HCT116 (cell line): ENCODE data around the gene AGAP5. TPM values are rescaled to one million over a fixed set of nuclear protein-coding genes. Genes with fewer than 3 reads are reported as not detected.

Experiments used
- ATAC-seq: fragments of 200-7000 bp; cut with Tn5 transposase; 2 replicates; pipeline ENCODE4 v1.9.1; 2020; ENCODE audit warnings: mild to moderate bottlenecking, moderate library complexity
- BruUV-seq: library from RNA; stranded (reverse); fragments of 400-500 nt; replicated peaks from 2 replicates; lab custom pipeline; 2021; lab: Mats Ljungman, UMichigan
- CTCF ChIA-PET: fragments of 300-600 bp; sonication (Branson Sonifier 250); formaldehyde crosslinking; loops from one replicate; lab custom pipeline; 2021; ENCODE audit warnings: antibody characterized with exemption; lab: Charles Lee
- POLR2A ChIA-PET: fragments of 300-600, 350-600 bp; sonication (Branson Sonifier 250); formaldehyde crosslinking; loops from one replicate; lab custom pipeline; 2021; ENCODE audit warnings: antibody characterized with exemption; lab: Charles Lee
- RAD21 ChIA-PET, 2 experiments: fragments of 300-600 bp; sonication (Branson Sonifier 250); formaldehyde crosslinking; loops; one replicate each; lab custom pipeline; 2023; ENCODE audit warnings: low total read pairs in 2 of 2; ENCODE audit not compliant: uncharacterized antibody in 2 of 2, unreplicated experiment in 2 of 2, low non-redundant PET in 1 of 2; lab: Charles Lee
- DNase-seq: peaks from one replicate; pipeline ENCODE4 v3.0.0-alpha.2; 2010; ENCODE audit warnings: low read depth, low spot score
- H2AFZ ChIP-seq: fragments of 200-600 bp; shearing (Covaris generic), sonication (generic); 2 replicates; pipeline ENCODE4 v1.6.1; 2017; ENCODE audit warnings: low read depth, mixed run types, mixed read lengths, antibody characterized with exemption, low read length; ENCODE audit not compliant: poor library complexity, severe bottlenecking
- H3K27ac ChIP-seq: 2 replicates; pipeline ENCODE4 v1.5.1; 2012; ENCODE audit warnings: low read depth, low read length
- H3K27me3 ChIP-seq: fragments of 200-600 bp; sonication (generic); 2 replicates; pipeline ENCODE4 v1.6.1; 2016; ENCODE audit warnings: mixed run types, low read length, mixed read lengths; ENCODE audit not compliant: insufficient read depth
- H3K36me3 ChIP-seq, 2 experiments: fragments of 200-500 bp in 1 of 2; fragments of 200-600 bp in 1 of 2; sonication (Bioruptor generic) in 1 of 2; sonication (generic) in 1 of 2; 2 replicates each; pipeline versions ENCODE4 v1.5.1 to v1.6.1; 2014 to 2016; ENCODE audit warnings: low read length in 2 of 2, inconsistent platforms in 1 of 2, mixed read lengths in 1 of 2, mixed run types in 1 of 2; ENCODE audit not compliant: insufficient read depth in 2 of 2, control insufficient read depth in 1 of 2
- H3K4me1 ChIP-seq, 2 experiments: fragments of 200-600 bp in 1 of 2; sonication (generic) in 1 of 2; 2 replicates each; pipeline versions ENCODE4 v1.5.1 to v1.6.1; 2012 to 2017; ENCODE audit warnings: low read length in 2 of 2, inconsistent platforms in 1 of 2, mild to moderate bottlenecking in 1 of 2, mixed read lengths in 1 of 2, mixed run types in 1 of 2, moderate library complexity in 1 of 2; ENCODE audit not compliant: insufficient read depth in 2 of 2, control insufficient read depth in 1 of 2
- H3K4me2 ChIP-seq: fragments of 200-600 bp; sonication (generic); 2 replicates; pipeline ENCODE4 v1.6.1; 2017; ENCODE audit warnings: mixed run types, low read length, mixed read lengths
- H3K4me3 ChIP-seq, 2 experiments: fragments of 200-600 bp in 1 of 2; sonication (generic) in 1 of 2; replicated peaks in 1 of 2; 2 replicates each; pipeline ENCODE4 v1.5.1; 2011 to 2016; ENCODE audit warnings: low read length in 2 of 2, control low read depth in 1 of 2, low read depth in 1 of 2, mild to moderate bottlenecking in 1 of 2, mixed read lengths in 1 of 2, mixed run types in 1 of 2
- H3K79me2 ChIP-seq: fragments of 200-600 bp; sonication (generic); 2 replicates; pipeline ENCODE4 v1.6.1; 2017; ENCODE audit warnings: mild to moderate bottlenecking, mixed run types, low read length, moderate library complexity, mixed read lengths; ENCODE audit not compliant: insufficient read depth
- H3K9ac ChIP-seq: fragments of 200-600 bp; sonication (generic); 2 replicates; pipeline ENCODE4 v1.6.1; 2016; ENCODE audit warnings: low read length, mixed read lengths
- H3K9me2 ChIP-seq: fragments of 200-600 bp; sonication (generic), shearing (Covaris generic); 2 replicates; pipeline ENCODE4 v1.6.1; 2017; ENCODE audit warnings: mixed run types, mild to moderate bottlenecking, moderate library complexity; ENCODE audit not compliant: insufficient read depth
- H3K9me3 ChIP-seq, 2 experiments: fragments of 200-500 bp in 1 of 2; fragments of 200-600 bp in 1 of 2; sonication (Bioruptor generic) in 1 of 2; sonication (generic) in 1 of 2; 2 replicates each; pipeline ENCODE4 v1.6.1; 2014 to 2017; ENCODE audit warnings: low read length in 2 of 2, mixed read lengths in 2 of 2, inconsistent platforms in 1 of 2, low read depth in 1 of 2, mild to moderate bottlenecking in 1 of 2, mixed run types in 1 of 2, moderate library complexity in 1 of 2; ENCODE audit not compliant: control insufficient read depth in 1 of 2, insufficient read depth in 1 of 2
- H4K20me1 ChIP-seq: fragments of 200-600 bp; sonication (generic), shearing (Covaris generic); 2 replicates; pipeline ENCODE4 v1.6.1; 2017; ENCODE audit warnings: mixed run types, mild to moderate bottlenecking, moderate library complexity; ENCODE audit not compliant: insufficient read depth
- ATF3 ChIP-seq: IDR thresholded peaks from 2 replicates; pipeline ENCODE4 v1.6.1; 2012
- CBX3 ChIP-seq: IDR thresholded peaks from 2 replicates; pipeline ENCODE4 v1.6.1; 2012; ENCODE audit warnings: low read depth
- EGR1 ChIP-seq: IDR thresholded peaks from 2 replicates; pipeline ENCODE4 v1.6.1; 2012; ENCODE audit warnings: low read depth
- EZH2phosphoT487 ChIP-seq: fragments of 200-600 bp; IDR thresholded peaks from 2 replicates; pipeline ENCODE4 v1.6.1; 2018; ENCODE audit warnings: antibody characterized with exemption, borderline replicate concordance
- FOSL1 ChIP-seq: IDR thresholded peaks from 2 replicates; pipeline ENCODE4 v1.6.1; 2012; ENCODE audit warnings: low read depth
- JUND ChIP-seq: IDR thresholded peaks from 2 replicates; pipeline ENCODE4 v1.6.1; 2012
- MAX ChIP-seq: IDR thresholded peaks from 2 replicates; pipeline ENCODE4 v1.6.1; 2012
- POLR2A ChIP-seq: IDR thresholded peaks from 2 replicates; pipeline ENCODE4 v1.7.0; 2011; ENCODE audit warnings: borderline replicate concordance; ENCODE audit not compliant: insufficient read depth, insufficient read length; ENCODE audit errors: extremely low read depth
- POLR2AphosphoS5 ChIP-seq: IDR thresholded peaks from 2 replicates; pipeline ENCODE4 v1.6.1; 2011; ENCODE audit warnings: mild to moderate bottlenecking, low read depth, low read length, moderate library complexity
- RAD21 ChIP-seq: IDR thresholded peaks from 2 replicates; pipeline ENCODE4 v1.6.1; 2012; ENCODE audit warnings: low read depth, mild to moderate bottlenecking
- REST ChIP-seq: IDR thresholded peaks from 2 replicates; pipeline ENCODE4 v1.6.1; 2012; ENCODE audit warnings: low read depth
- SIN3A ChIP-seq: IDR thresholded peaks from 2 replicates; pipeline ENCODE4 v1.6.1; 2012; ENCODE audit warnings: low read depth
- SP1 ChIP-seq: IDR thresholded peaks from 2 replicates; pipeline ENCODE4 v1.6.1; 2012; ENCODE audit warnings: low read depth
- SRF ChIP-seq: IDR thresholded peaks from 2 replicates; pipeline ENCODE4 v1.6.1; 2012; ENCODE audit warnings: low read depth
- TCF7L2 ChIP-seq: IDR thresholded peaks from 2 replicates; pipeline ENCODE4 v1.7.0; 2011; ENCODE audit warnings: borderline replicate concordance, inconsistent platforms; ENCODE audit not compliant: insufficient read depth, insufficient read length; ENCODE audit errors: extremely low read depth
- YY1 ChIP-seq: IDR thresholded peaks from 2 replicates; pipeline ENCODE4 v1.6.1; 2011; ENCODE audit warnings: low read length, low read depth, moderate library complexity, mild to moderate bottlenecking; ENCODE audit not compliant: insufficient replicate concordance; ENCODE audit errors: extremely low read depth
- ZBTB33 ChIP-seq: IDR thresholded peaks from 2 replicates; pipeline ENCODE4 v1.6.1; 2011; ENCODE audit warnings: mild to moderate bottlenecking, low read length, moderate library complexity; ENCODE audit not compliant: insufficient replicate concordance; ENCODE audit errors: extremely low read depth
- ZFX ChIP-seq: fragments of 450-650 bp; IDR thresholded peaks from 2 replicates; pipeline ENCODE4 v1.6.1; 2017
- intact Hi-C: fragments of 100-400 bp; cut with micrococcal nuclease; formaldehyde crosslinking; loops from 2 replicates; pipeline ENCODE4 v1.10.0; 2022
- total RNA-seq: library from RNA; stranded (reverse); gene quantifications from one replicate; pipeline ENCODE4 v1.2.1, GENCODE V29; 2021; ENCODE audit not compliant: unreplicated experiment

AGAP5 gene
- total RNA-seq, 1 experiment from 2014 or later = 7.5 TPM

- peaks cover 0 to 5% of the 10 kb centered on the region in 2 experiments; a peak in 1 of 4 replicates for H3K36me3 ChIP-seq
- ChIA-PET CTCF (interaction anchor here (1.4 kb wide), 1 partner anchor 28 kb away, joined by 3 read pairs; a partner anchor contains a TSS), RAD21 (no interaction called here), POLR2A (interaction anchor here (1.0 to 3.6 kb wide), 4 partner anchors 9 to 28 kb away, joined by 3 to 36 read pairs (median 6); a partner anchor contains a TSS)
- peak within 1 kb of the TSS; percentile 86 for H3K4me2 ChIP-seq
- H2AFZ ChIP-seq = no peak within 1 kb of the TSS
- H3K9me3 ChIP-seq = no peaks in the 10 kb centered on the region
- DNase-seq (peak; percentile 93), ATAC-seq (peak; percentile 89)
- H3K9ac ChIP-seq = peak within 1 kb of the TSS; percentile 91
- peaks cover 61% of the 10 kb centered on the region for H3K79me2 ChIP-seq
- no peaks in the 10 kb centered on the region for H4K20me1 ChIP-seq
- H3K9me2 ChIP-seq = no peaks in the 10 kb centered on the region
- H3K27me3 ChIP-seq = no peaks in the 10 kb centered on the region
- intact Hi-C loops = loop anchor here (1.0 kb wide), 1 partner anchor 41 kb away; the partner anchor contains the start of gene ZSWIM8
- peak within 1 kb of the TSS; percentile 79 for H3K27ac ChIP-seq
- peak within 1 kb of the TSS; percentile 84 to 98 for H3K4me3 ChIP-seq
- peaks cover 2 to 22% of the 10 kb centered on the region in 2 experiments; a peak in 3 of 4 replicates for H3K4me1 ChIP-seq
- BruUV-seq = no TSS peak
- TF ChIP-seq POLR2AphosphoS5 = peak; percentile 63; the same call in 1 of the 2 replicates
- TF ChIP-seq RAD21 = no peak
- no peak for TF ChIP-seq JUND
- no peak for TF ChIP-seq SRF
- no peak for TF ChIP-seq ZBTB33
- no peak for TF ChIP-seq REST
- TF ChIP-seq ZFX = no peak
- peak; percentile 92 for TF ChIP-seq TCF7L2
- TF ChIP-seq EGR1 = peak; percentile 64
- TF ChIP-seq POLR2A = peak; percentile 78
- peak; percentile 70 for TF ChIP-seq SP1
- TF ChIP-seq ATF3 = no peak
- peak; percentile 77; the same call in 1 of the 2 replicates for TF ChIP-seq SIN3A
- no peak for TF ChIP-seq CBX3
- TF ChIP-seq YY1 = peak; percentile 97
- TF ChIP-seq EZH2phosphoT487 = no peak
- peak; percentile 75; the same call in 1 of the 2 replicates for TF ChIP-seq MAX
- TF ChIP-seq FOSL1 = no peak
Observed at GRCh38 chr10:73743905-73744663, 46.2 kb upstream of the AGAP5 start, which contains the start of gene SEC24C. Gene SEC24C (plus strand): TSS chr10:73744372. CDS start chr10:73746833, 2,461 bp downstream.
